Measurements from ENCODE around the gene CHCHD6.

Gene CHCHD6

GRCh38 chr3:126658584-126658983 is 45.5 kb upstream of the CHCHD6 start:
- TF ChIP-seq CTCF (IDR thresholded peaks at IDR 0.05) = no peak
- Histone ChIP-seq H3K4me3 (no peak overlapping the region), H3K27ac (no peak overlapping the region)

DNA sequence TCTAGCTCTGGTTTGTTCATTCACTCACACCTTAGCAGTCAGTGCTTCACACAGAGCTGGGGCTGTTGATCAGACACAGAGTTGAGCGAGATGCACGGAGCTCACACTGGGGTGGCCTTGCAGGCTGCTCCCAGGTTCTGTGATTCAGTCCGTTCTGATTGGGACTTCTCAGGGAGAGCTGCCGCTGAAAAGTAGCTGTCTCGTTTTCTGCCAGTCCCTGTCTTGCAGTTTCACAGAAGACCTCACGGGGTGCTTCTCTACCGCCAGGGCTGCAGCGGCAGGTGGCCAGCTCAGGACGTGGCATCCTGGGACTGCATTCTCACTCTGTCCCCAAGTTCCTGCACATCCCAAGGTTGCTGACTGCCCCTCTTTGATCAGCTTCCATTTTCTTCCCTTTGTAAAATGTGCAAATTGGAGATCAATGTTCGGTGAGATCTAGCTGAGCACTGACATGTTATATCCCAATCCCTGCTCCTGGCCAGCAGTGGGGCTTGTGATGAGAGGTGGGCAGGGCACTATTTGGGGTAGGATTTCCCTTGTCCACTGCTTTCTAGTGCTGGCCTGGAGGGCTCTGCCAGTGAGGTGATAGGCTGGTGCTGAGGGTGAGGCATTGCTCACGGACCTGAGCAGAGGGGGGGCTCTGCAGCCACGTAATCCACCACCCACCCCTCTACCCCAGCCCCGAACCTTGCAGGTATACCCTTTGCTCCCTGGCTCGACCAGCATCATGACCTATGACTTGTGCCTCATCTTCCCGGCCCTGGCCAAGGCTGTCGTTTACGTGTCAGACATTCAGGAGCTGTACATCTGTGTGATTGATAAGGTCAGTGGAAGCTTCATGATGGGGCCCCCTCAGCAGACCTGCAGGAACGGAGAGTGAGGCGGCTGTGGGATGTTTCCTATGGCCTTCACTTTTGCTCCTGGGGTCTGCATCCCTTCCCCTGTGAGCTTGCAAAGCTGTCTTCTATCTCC is 43.8 kb upstream of the CHCHD6 start:
- no peak for DNase-seq (ENCODE audit: low spot score)
- Histone ChIP-seq H3K27ac (no peak overlapping the region), H3K4me3 (no peak overlapping the region)
- no peak for TF ChIP-seq CTCF (IDR thresholded peaks at IDR 0.05)

More at GRCh38 chr3:126658584-126658983, 45.5 kb upstream of the CHCHD6 start:
- no peak for DNase-seq (ENCODE audit: low spot score)

DNA sequence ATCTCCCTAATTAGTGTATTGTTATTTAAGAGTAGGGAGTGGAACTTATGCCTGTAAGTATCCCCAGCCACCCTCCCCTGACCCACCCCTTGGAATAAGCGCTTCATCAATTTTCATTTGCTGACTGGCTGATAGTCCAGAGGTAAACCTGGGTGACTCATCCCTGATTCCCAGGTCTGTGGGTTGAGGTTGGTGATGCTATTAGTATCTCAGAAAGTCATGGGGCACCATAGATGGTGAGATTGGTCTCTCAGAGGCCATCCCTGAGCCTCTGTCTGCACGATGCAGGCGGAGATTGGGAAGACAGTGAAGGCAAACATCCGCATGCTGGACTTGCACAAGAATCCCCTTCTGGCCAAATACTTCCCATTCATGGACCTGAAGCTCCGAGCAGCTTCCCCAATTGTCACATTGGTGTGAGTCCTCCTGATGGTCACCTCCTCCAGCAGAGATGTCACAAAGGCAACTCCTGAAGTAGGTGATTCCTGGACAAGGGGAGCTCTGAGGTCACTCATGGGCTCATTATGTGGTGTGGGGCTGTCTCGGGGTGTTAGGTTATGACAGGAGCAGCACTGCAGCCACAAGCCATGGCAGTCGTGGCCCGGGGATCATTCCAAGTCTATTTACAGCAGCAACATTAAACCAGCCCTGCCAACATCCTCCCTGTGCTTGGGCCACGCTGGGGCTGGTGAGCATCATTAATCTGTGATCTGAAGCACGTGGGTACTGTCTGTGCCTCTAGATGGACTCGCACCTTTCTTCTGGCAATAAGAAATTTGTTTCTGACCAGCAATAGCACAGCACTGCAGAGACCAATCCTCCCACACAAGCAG is 42.3 kb upstream of the CHCHD6 start:
- no peak for TF ChIP-seq CTCF (IDR thresholded peaks at IDR 0.05)
- no peak for DNase-seq (ENCODE audit: low spot score)

GRCh38 chr3:126663257-126663656 is 40.8 kb upstream of the CHCHD6 start:
- TF ChIP-seq CTCF (IDR thresholded peaks at IDR 0.05) = no peak
- no peak for DNase-seq (ENCODE audit: low spot score)
- Histone ChIP-seq H3K27ac (no peak overlapping the region), H3K4me3 (no peak overlapping the region)

More for the DNA sequence above, 42.3 kb upstream of the CHCHD6 start:
- H3K4me3 ChIP-seq = no peak overlapping the region
- H3K27ac ChIP-seq = no peak overlapping the region

GRCh38 chr3:126663750-126664149 is 40.3 kb upstream of the CHCHD6 start:
- no peak overlapping the region for H3K27ac ChIP-seq
- no peak for DNase-seq (ENCODE audit: low spot score)
- H3K4me3 ChIP-seq = no peak overlapping the region
- TF ChIP-seq CTCF (IDR thresholded peaks at IDR 0.05) = no peak

DNA sequence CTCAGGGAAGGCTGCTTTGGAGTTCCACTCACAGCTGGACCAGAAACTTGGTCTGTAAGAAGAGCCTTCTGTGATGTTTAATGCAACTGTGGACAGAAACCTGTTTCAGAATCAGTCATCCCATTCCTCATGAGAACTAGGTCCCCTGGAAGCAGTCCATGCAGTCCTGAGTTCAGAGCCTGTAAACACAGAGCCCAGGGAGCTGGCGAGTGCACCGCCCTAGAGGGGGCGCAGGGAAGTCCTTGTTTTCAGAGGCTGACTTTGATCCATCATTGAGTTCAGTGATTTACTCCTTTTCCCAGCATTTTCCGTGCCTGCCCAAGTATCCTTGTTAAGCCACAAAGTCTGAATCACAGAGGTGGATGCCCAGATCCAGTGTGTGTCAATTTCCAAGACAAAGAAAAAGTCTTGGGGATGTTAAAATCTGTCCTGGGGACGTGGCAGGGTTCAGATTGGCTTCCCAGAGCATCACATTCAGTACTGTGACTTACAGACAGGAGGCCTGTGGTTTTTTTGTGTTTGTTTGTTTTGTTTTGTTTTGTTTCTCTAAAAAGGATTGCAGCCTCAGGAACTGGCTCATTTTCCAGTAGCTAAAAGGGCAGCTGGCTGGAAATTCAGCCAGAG is 39.3 kb upstream of the CHCHD6 start:
- no peak for DNase-seq (ENCODE audit: low spot score)
- no peak overlapping the region for H3K27ac ChIP-seq
- H3K4me3 ChIP-seq = no peak overlapping the region
- TF ChIP-seq CTCF (IDR thresholded peaks at IDR 0.05) = no peak

Measured in coronary artery (tissue), 2 donors.